H9 (cell line): ENCODE measurements around the gene HS6ST1. TPM values are rescaled to one million over a fixed set of nuclear protein-coding genes. Genes with fewer than 3 reads are reported as not detected.
A peak's percentile ranks its signal among the peaks of the same experiment; 100 is the strongest.

Experiments used
- DNase-seq: peaks from one replicate; pipeline ENCODE4 v3.0.0-alpha.2; 2017
- H2AFZ ChIP-seq: one replicate; pipeline ENCODE4 v1.6.1; 2013; ENCODE audit warnings: mild to moderate bottlenecking, low read length, control low read depth, moderate library complexity
- H2AK5ac ChIP-seq: 2 replicates; pipeline ENCODE4 v1.6.1; 2013; ENCODE audit warnings: low read length, control low read depth, mixed read lengths; ENCODE audit not compliant: insufficient read length
- H2BK120ac ChIP-seq: one replicate; pipeline ENCODE4 v1.6.1; 2013; ENCODE audit warnings: low read depth, mild to moderate bottlenecking, low read length, control low read depth, inconsistent platforms; ENCODE audit not compliant: poor library complexity, severe bottlenecking
- H2BK12ac ChIP-seq: 2 replicates; pipeline ENCODE4 v1.6.1; 2013; ENCODE audit warnings: low read length, control low read depth, mixed read lengths, low read depth; ENCODE audit not compliant: insufficient read length
- H2BK15ac ChIP-seq: 2 replicates; pipeline ENCODE4 v1.6.1; 2013; ENCODE audit warnings: low read depth, low read length, control low read depth
- H2BK20ac ChIP-seq: one replicate; pipeline ENCODE4 v1.6.1; 2013; ENCODE audit warnings: low read depth, mild to moderate bottlenecking, low read length, control low read depth, inconsistent platforms; ENCODE audit not compliant: poor library complexity, severe bottlenecking
- H2BK5ac ChIP-seq: 2 replicates; pipeline ENCODE4 v1.6.1; 2013; ENCODE audit warnings: low read length, control low read depth, mixed read lengths; ENCODE audit not compliant: insufficient read length
- H3K14ac ChIP-seq: 2 replicates; pipeline ENCODE4 v1.6.1; 2013; ENCODE audit warnings: low read length, control low read depth; ENCODE audit not compliant: insufficient read depth
- H3K18ac ChIP-seq: 2 replicates; pipeline ENCODE4 v1.6.1; 2013; ENCODE audit warnings: low read depth, mild to moderate bottlenecking, mixed read lengths, low read length, control low read depth; ENCODE audit not compliant: insufficient read length
- H3K23ac ChIP-seq: 2 replicates; pipeline ENCODE4 v1.6.1; 2013; ENCODE audit warnings: low read length, control low read depth, mixed read lengths, low read depth; ENCODE audit not compliant: insufficient read length
- H3K23me2 ChIP-seq: 2 replicates; pipeline ENCODE4 v1.6.1; 2013; ENCODE audit warnings: low read depth, mild to moderate bottlenecking, mixed read lengths, low read length, control low read depth; ENCODE audit not compliant: insufficient read length, poor library complexity, severe bottlenecking
- H3K27ac ChIP-seq: 2 replicates; pipeline ENCODE4 v1.5.1; 2013; ENCODE audit warnings: low read length, control low read depth, mixed read lengths, low read depth; ENCODE audit not compliant: insufficient read length
- H3K27me3 ChIP-seq: 2 replicates; pipeline ENCODE4 v1.6.1; 2013; ENCODE audit warnings: low read length, control low read depth, inconsistent platforms; ENCODE audit not compliant: insufficient read depth
- H3K4ac ChIP-seq: 2 replicates; pipeline ENCODE4 v1.6.1; 2013; ENCODE audit warnings: low read depth, mild to moderate bottlenecking, control low read depth, inconsistent platforms, low read length, moderate library complexity
- H3K4me1 ChIP-seq: 2 replicates; pipeline ENCODE4 v1.6.1; 2013; ENCODE audit warnings: low read length, control low read depth, inconsistent platforms; ENCODE audit not compliant: insufficient read depth
- H3K4me2 ChIP-seq: 2 replicates; pipeline ENCODE4 v1.6.1; 2013; ENCODE audit warnings: low read length, control low read depth, mixed read lengths; ENCODE audit not compliant: insufficient read length, insufficient read depth
- H3K56ac ChIP-seq: 2 replicates; pipeline ENCODE4 v1.6.1; 2013; ENCODE audit warnings: low read depth, mild to moderate bottlenecking, mixed read lengths, low read length, control low read depth; ENCODE audit not compliant: insufficient read length
- H3K79me1 ChIP-seq: 2 replicates; pipeline ENCODE4 v1.6.1; 2013; ENCODE audit warnings: low read depth, mild to moderate bottlenecking, moderate library complexity, low read length, control low read depth, inconsistent platforms; ENCODE audit not compliant: insufficient read depth, poor library complexity, severe bottlenecking
- H3K79me2 ChIP-seq: 2 replicates; pipeline ENCODE4 v1.6.1; 2013; ENCODE audit warnings: low read length, control low read depth, inconsistent platforms; ENCODE audit not compliant: insufficient read depth
- H3K9ac ChIP-seq: 2 replicates; pipeline ENCODE4 v1.6.1; 2013; ENCODE audit warnings: low read length, control low read depth, mixed read lengths; ENCODE audit not compliant: insufficient read length; ENCODE audit errors: extremely low read depth
- H3K9me3 ChIP-seq: one replicate; pipeline ENCODE4 v1.6.1; 2013; ENCODE audit warnings: low read depth, low read length, inconsistent platforms; ENCODE audit not compliant: control insufficient read depth
- H3T11ph ChIP-seq: one replicate; pipeline ENCODE4 v1.6.1; 2013; ENCODE audit warnings: mild to moderate bottlenecking, low read length, control low read depth, inconsistent platforms
- H4K20me1 ChIP-seq: one replicate; pipeline ENCODE4 v1.6.1; 2013; ENCODE audit not compliant: control insufficient read depth, insufficient read length, insufficient read depth
- H4K5ac ChIP-seq: 2 replicates; pipeline ENCODE4 v1.6.1; 2013; ENCODE audit warnings: low read depth, mild to moderate bottlenecking, mixed read lengths, low read length, control low read depth; ENCODE audit not compliant: insufficient read length
- H4K8ac ChIP-seq: replicated peaks from 2 replicates; pipeline ENCODE4 v1.6.1; 2013; ENCODE audit warnings: low read length, control low read depth, mixed read lengths, low read depth; ENCODE audit not compliant: insufficient read length
- H4K91ac ChIP-seq: 2 replicates; pipeline ENCODE4 v1.6.1; 2013; ENCODE audit warnings: low read depth, mild to moderate bottlenecking, moderate library complexity, mixed read lengths, low read length, control low read depth; ENCODE audit not compliant: insufficient read length
- H3K27ac Mint-ChIP-seq, 3 experiments: 2 replicates in 2 of 3; 3 replicates in 1 of 3; pipeline ENCODE4 v1.8.0; 2020 to 2021; ENCODE audit warnings: mixed read lengths in 3 of 3, mild to moderate bottlenecking in 1 of 3, moderate library complexity in 1 of 3
- H3K27me3 Mint-ChIP-seq: 2 replicates; pipeline ENCODE4 v1.8.0; 2021; ENCODE audit warnings: low read depth, mild to moderate bottlenecking, moderate library complexity, mixed read lengths
- H3K36me3 Mint-ChIP-seq, 3 experiments: 2 replicates in 2 of 3; 3 replicates in 1 of 3; pipeline ENCODE4 v1.8.0; 2020 to 2021; ENCODE audit warnings: low read depth in 3 of 3, mixed read lengths in 3 of 3; ENCODE audit not compliant: insufficient read depth in 1 of 3
- H3K4me1 Mint-ChIP-seq, 2 experiments: 2 replicates each; pipeline ENCODE4 v1.8.0; 2020; ENCODE audit warnings: mixed read lengths in 2 of 2
- H3K4me3 Mint-ChIP-seq, 2 experiments: 2 replicates in 1 of 2; 3 replicates in 1 of 2; pipeline ENCODE4 v1.8.0; 2020 to 2021; ENCODE audit warnings: mild to moderate bottlenecking in 2 of 2, mixed read lengths in 2 of 2, moderate library complexity in 1 of 2
- H3K9me3 Mint-ChIP-seq, 2 experiments: 2 replicates in 1 of 2; 3 replicates in 1 of 2; pipeline ENCODE4 v1.8.0; 2020; ENCODE audit warnings: mild to moderate bottlenecking in 2 of 2, mixed read lengths in 2 of 2, moderate library complexity in 1 of 2
- WGBS: extraction: QIAGEN DNeasy Blood & Tissue Kit; methylation state at CpG from one replicate; pipeline ENCODE4 v1.1.7; 2013; ENCODE audit warnings: missing lambda C conversion rate, low lambda C conversion rate, mixed read lengths; ENCODE audit not compliant: insufficient read length; ENCODE audit errors: extremely low coverage; 5-methylcytosine and 5-hydroxymethylcytosine counted together
- total RNA-seq: library from RNA; stranded (reverse); gene quantifications from 2 replicates; pipeline ENCODE4 v1.2.1, GENCODE V29; 2021
- TF ChIP-seq, protein P1 (sequence below): fragments of 200-600 bp; sonication (generic); conservative IDR thresholded peaks from 3 replicates; pipeline ENCODE4 v1.8.0; 2021; ENCODE audit warnings: antibody characterized with exemption, mild to moderate bottlenecking

Gene HS6ST1
- total RNA-seq, 1 experiment from 2014 or later: 60.2 TPM

DNA sequence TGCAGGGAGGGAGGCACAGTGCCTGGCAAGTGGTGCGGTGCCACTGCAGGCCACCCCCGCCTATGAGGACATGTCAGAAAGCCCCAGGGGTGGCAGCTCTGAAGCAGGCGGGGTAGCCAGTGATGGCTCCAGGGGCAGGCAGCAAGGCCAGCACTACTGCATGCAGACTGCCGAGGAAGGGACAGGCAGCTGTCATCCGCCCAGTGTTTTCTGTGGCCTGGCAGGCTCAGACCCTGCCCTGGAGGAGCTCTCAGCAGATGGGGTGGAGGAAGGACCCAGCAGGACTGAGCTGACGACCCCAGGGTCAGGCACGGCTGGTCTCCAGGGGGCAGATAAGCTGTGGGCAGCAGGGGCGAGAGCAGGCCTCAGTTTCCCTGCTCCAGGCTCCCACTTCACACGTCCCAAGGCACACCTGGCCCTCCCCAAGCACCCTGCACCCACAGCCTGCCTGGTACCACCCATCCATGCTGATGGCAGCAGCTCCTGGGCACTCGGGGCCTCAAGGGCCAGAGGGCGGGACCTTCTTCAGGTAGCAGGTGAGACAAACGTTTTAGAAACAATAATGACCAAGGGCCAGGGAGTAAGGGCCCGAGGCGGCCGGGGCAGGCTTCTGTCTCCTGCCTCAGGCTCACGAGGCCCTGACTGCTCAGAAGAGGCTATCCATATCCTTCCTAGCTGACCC, 48.5 kb downstream of the HS6ST1 start:
- Mint-ChIP-seq H3K4me1 (0 out of 4 replicates have a peak, but pooled peaks cover 0 to 2% of the 10 kb centered on the region in 2 experiments), H3K36me3 (peaks cover 10 to 29% (median 22%) of the 10 kb centered on the region in 3 experiments), H3K27me3 (no peaks in the 10 kb centered on the region), H3K27ac (peak overlapping the region in 1 of 3 experiments; percentile 61; a peak in 1 of 7 replicates), H3K9me3 (peaks cover 0 to 7% of the 10 kb centered on the region in 2 experiments; a peak in 1 of 5 replicates), H3K4me3 (no peak overlapping the region)
- no CpG with 5 or more reads among the region's 16 CpGs for WGBS
- Histone ChIP-seq H3K14ac (no peak overlapping the region; the same call in 1 of the 2 replicates), H3K79me1 (no peaks in the 10 kb centered on the region), H4K5ac (no peak overlapping the region), H3K27ac (no peak overlapping the region), H3K4ac (no peak overlapping the region), H3K9me3 (no peaks in the 10 kb centered on the region), H3K18ac (peak overlapping the region; percentile 2), H3K27me3 (no peaks in the 10 kb centered on the region), H3K9ac (no peak overlapping the region), H2BK20ac (no peak overlapping the region), H3K23ac (no peak overlapping the region), H2AFZ (no peak overlapping the region), H4K8ac (no peak overlapping the region), H4K20me1 (no peaks in the 10 kb centered on the region), H2AK5ac (no peak overlapping the region), H3K23me2 (no peaks in the 10 kb centered on the region), H3K79me2 (no peaks in the 10 kb centered on the region), H2BK15ac (no peak overlapping the region), H2BK5ac (no peak overlapping the region), H4K91ac (no peak overlapping the region), H2BK120ac (no peak overlapping the region), H2BK12ac (no peak overlapping the region), H3K56ac (no peak overlapping the region), H3K4me2 (no peak overlapping the region), H3K4me1 (no peaks in the 10 kb centered on the region), H3T11ph (no peak overlapping the region)
- DNase-seq: peak; percentile 20
- TF ChIP-seq, protein P1, sequence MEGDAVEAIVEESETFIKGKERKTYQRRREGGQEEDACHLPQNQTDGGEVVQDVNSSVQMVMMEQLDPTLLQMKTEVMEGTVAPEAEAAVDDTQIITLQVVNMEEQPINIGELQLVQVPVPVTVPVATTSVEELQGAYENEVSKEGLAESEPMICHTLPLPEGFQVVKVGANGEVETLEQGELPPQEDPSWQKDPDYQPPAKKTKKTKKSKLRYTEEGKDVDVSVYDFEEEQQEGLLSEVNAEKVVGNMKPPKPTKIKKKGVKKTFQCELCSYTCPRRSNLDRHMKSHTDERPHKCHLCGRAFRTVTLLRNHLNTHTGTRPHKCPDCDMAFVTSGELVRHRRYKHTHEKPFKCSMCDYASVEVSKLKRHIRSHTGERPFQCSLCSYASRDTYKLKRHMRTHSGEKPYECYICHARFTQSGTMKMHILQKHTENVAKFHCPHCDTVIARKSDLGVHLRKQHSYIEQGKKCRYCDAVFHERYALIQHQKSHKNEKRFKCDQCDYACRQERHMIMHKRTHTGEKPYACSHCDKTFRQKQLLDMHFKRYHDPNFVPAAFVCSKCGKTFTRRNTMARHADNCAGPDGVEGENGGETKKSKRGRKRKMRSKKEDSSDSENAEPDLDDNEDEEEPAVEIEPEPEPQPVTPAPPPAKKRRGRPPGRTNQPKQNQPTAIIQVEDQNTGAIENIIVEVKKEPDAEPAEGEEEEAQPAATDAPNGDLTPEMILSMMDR: no peak
